ENCODE measurements around the gene GRIN2D. TPM values are rescaled to one million over a fixed set of nuclear protein-coding genes. Genes with fewer than 3 reads are reported as not detected.

GRIN2D gene
- total and polyA plus RNA-seq, 2 of the 8 experiments (the other 6 are each of a cell fraction or from before 2014, with no cell fraction given), result 2.2 to 12.4 TPM

GRCh38 chr19:48415395-48415794, 21.9 kb downstream of the GRIN2D start:
- H3K79me1 ChIP-seq (ENCODE audit: low read depth, low read length), result peaks cover 3% of the 10 kb centered on the region; the same call in 1 of the 2 replicates
- CTCF ChIA-PET (ENCODE audit: partially characterized antibody), result interaction anchor here (1.3 to 1.8 kb wide), 4 partner anchors 8 to 52 kb away, joined by 3 to 6 read pairs (median 4); partner anchors contain the start of genes KDELR1, SYNGR4 and TMEM143

More at GRCh38 chr19:48415395-48415794, 21.9 kb downstream of the GRIN2D start:
- H2BK120ac ChIP-seq (replicated peaks; ENCODE audit: low read depth, low read length), result no peak overlapping the region
- peak overlapping the region in 1 of 4 experiments; percentile 55; a peak in 1 of 8 replicates for H3K4me3 ChIP-seq (ENCODE audit: extremely low read depth in 1 of 4, insufficient read depth in 2 of 4, low read depth in 3 of 4, low read length in 4 of 4)
- H4K5ac ChIP-seq (ENCODE audit: insufficient read length, low read depth, low read length), result no peak overlapping the region
- POLR2A ChIA-PET (ENCODE audit: partially characterized antibody), result interaction anchor here (1.0 to 3.4 kb wide), 5 partner anchors 13 to 52 kb away, joined by 4 to 57 read pairs (median 6); partner anchors contain the start of genes GRIN2D, KDELR1, SYNGR4 and TMEM143
- H4K91ac ChIP-seq (replicated peaks; ENCODE audit: insufficient read length, low read length), result no peak overlapping the region
- DNase-seq (ENCODE audit: low read depth in 1 of 2, low spot score in 2 of 2), result peak; percentile 91 to 97
- no peaks in the 10 kb centered on the region; a peak in 1 of 7 replicates for H3K27me3 ChIP-seq (replicated peaks in 1 of 4; ENCODE audit: control insufficient read depth in 3 of 4, extremely low read depth in 1 of 4, insufficient read depth in 3 of 4, low read length in 3 of 4)
- no peak overlapping the region for H3K4ac ChIP-seq (replicated peaks; ENCODE audit: insufficient read length, low read depth, low read length)
- no peak overlapping the region for H2AFZ ChIP-seq (ENCODE audit: low read length)
- no peak overlapping the region for H2BK15ac ChIP-seq (ENCODE audit: low read length)
- H3K23me2 ChIP-seq (ENCODE audit: low read depth, low read length), result peaks cover 4% of the 10 kb centered on the region; the same call in 1 of the 2 replicates
- H3K56ac ChIP-seq (replicated peaks; ENCODE audit: insufficient read length, low read depth, low read length), result no peak overlapping the region
- H4K20me1 ChIP-seq (replicated peaks in 1 of 2; ENCODE audit: control insufficient read depth in 1 of 2, insufficient read depth in 2 of 2, low read length in 2 of 2), result peaks cover 0 to 1% of the 10 kb centered on the region in 2 experiments
- H2BK5ac ChIP-seq (ENCODE audit: low read depth, low read length), result 0 out of 2 replicates have a peak overlapping the region, but pooled peaks have one; percentile 5
- H3K36me3 ChIP-seq (ENCODE audit: control insufficient read depth in 2 of 4, insufficient read depth in 4 of 4, low read length in 3 of 4), result no peaks in the 10 kb centered on the region
- H3K23ac ChIP-seq (ENCODE audit: insufficient read length), result no peak overlapping the region
- no peaks in the 10 kb centered on the region; a peak in 1 of 4 replicates for H3K9me3 ChIP-seq (ENCODE audit: insufficient read depth in 2 of 2, low read depth in 1 of 2, low read length in 1 of 2)
- FAIRE-seq, result peak; percentile 28
- H2BK20ac ChIP-seq (ENCODE audit: low read length), result no peak overlapping the region
- WGBS, 2 experiments (ENCODE audit: extremely low coverage in 1 of 2, insufficient coverage in 1 of 2, insufficient read length in 1 of 2, insufficient replicate concordance in 2 of 2, low coverage in 1 of 2, low lambda C conversion rate in 2 of 2, missing lambda C conversion rate in 1 of 2), result 88% methylated on average over 7 of the region's 14 CpGs; no CpG with 5 or more reads in 1 of the 2 experiments
- no peaks in the 10 kb centered on the region for H3K79me2 ChIP-seq (ENCODE audit: control insufficient read depth in 1 of 2, insufficient read depth in 2 of 2, low read length in 2 of 2)
- no peak overlapping the region for H2BK12ac ChIP-seq (ENCODE audit: low read depth, low read length)
- no peak overlapping the region; the same call in 1 of the 2 replicates for H4K8ac ChIP-seq (ENCODE audit: extremely low read depth, insufficient read depth, low read length)
- peaks cover 0 to 19% (median 8%) of the 10 kb centered on the region in 4 experiments; a peak in 5 of 7 replicates for H3K4me1 ChIP-seq (replicated peaks in 1 of 4; ENCODE audit: control insufficient read depth in 3 of 4, insufficient read depth in 4 of 4, low read length in 3 of 4)
- no peak overlapping the region for H3K27ac ChIP-seq (ENCODE audit: low read depth, low read length)
- TF ChIP-seq RFX5 (IDR thresholded peaks at IDR 0.05; ENCODE audit: borderline replicate concordance, low read depth, low read length), result no peak
- TF ChIP-seq, protein P1, sequence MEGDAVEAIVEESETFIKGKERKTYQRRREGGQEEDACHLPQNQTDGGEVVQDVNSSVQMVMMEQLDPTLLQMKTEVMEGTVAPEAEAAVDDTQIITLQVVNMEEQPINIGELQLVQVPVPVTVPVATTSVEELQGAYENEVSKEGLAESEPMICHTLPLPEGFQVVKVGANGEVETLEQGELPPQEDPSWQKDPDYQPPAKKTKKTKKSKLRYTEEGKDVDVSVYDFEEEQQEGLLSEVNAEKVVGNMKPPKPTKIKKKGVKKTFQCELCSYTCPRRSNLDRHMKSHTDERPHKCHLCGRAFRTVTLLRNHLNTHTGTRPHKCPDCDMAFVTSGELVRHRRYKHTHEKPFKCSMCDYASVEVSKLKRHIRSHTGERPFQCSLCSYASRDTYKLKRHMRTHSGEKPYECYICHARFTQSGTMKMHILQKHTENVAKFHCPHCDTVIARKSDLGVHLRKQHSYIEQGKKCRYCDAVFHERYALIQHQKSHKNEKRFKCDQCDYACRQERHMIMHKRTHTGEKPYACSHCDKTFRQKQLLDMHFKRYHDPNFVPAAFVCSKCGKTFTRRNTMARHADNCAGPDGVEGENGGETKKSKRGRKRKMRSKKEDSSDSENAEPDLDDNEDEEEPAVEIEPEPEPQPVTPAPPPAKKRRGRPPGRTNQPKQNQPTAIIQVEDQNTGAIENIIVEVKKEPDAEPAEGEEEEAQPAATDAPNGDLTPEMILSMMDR (IDR thresholded peaks at IDR 0.05; ENCODE audit: control extremely low read depth in 1 of 3, insufficient read depth in 1 of 3, low read depth in 1 of 3, low read length in 3 of 3), result no peak
- TF ChIP-seq, protein P2, sequence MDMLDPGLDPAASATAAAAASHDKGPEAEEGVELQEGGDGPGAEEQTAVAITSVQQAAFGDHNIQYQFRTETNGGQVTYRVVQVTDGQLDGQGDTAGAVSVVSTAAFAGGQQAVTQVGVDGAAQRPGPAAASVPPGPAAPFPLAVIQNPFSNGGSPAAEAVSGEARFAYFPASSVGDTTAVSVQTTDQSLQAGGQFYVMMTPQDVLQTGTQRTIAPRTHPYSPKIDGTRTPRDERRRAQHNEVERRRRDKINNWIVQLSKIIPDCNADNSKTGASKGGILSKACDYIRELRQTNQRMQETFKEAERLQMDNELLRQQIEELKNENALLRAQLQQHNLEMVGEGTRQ (IDR thresholded peaks at IDR 0.05; ENCODE audit: low read length), result no peak
- no peak for TF ChIP-seq MAFK (IDR thresholded peaks at IDR 0.05; ENCODE audit: low read depth, low read length)
- no peak for TF ChIP-seq NRF1 (IDR thresholded peaks at IDR 0.05; ENCODE audit: low read depth, low read length)
- TF ChIP-seq SP2 (IDR thresholded peaks at IDR 0.05; ENCODE audit: low read length), result no peak
- no peak for TF ChIP-seq TCF12 (IDR thresholded peaks at IDR 0.05; ENCODE audit: low read depth, low read length)
- TF ChIP-seq CHD1 (IDR thresholded peaks at IDR 0.05; ENCODE audit: low read depth, low read length), result no peak
- TF ChIP-seq SIX5 (IDR thresholded peaks at IDR 0.05; ENCODE audit: low read depth, low read length), result no peak
- TF ChIP-seq PHF8 (conservative IDR thresholded peaks at IDR 0.05; ENCODE audit: low read depth, low read length), result no peak
- H3K9ac ChIP-seq (replicated peaks in 1 of 4; ENCODE audit: extremely low read depth in 1 of 4, low read depth in 3 of 4, low read length in 3 of 4), result no peak overlapping the region
- no peak overlapping the region; a peak in 2 of 4 replicates for H3K4me2 ChIP-seq (ENCODE audit: insufficient read depth in 1 of 2, low read depth in 2 of 2, low read length in 2 of 2)
- H3K18ac ChIP-seq (ENCODE audit: extremely low read depth, low read length), result no peak overlapping the region
- H3K14ac ChIP-seq (ENCODE audit: insufficient read length), result no peak overlapping the region
- H2AK5ac ChIP-seq (ENCODE audit: low read depth, low read length), result no peak overlapping the region; the same call in 1 of the 2 replicates

All from H1 (cell line).